Lower leg skin (tissue), 3 donors: ENCODE measurements around the gene SLC35F3.

Source experiments
- POLR2A ChIP-seq, 2 donors: fragments of 450-650 bp; IDR thresholded peaks; one replicate each; pipeline ENCODE4 v1.6.1; 2016 to 2017; ENCODE audit warnings: antibody characterized with exemption in 2 of 2, mild to moderate bottlenecking in 1 of 2, moderate library complexity in 1 of 2
- TF ChIP-seq, protein P1 (sequence below), 3 donors: fragments of 450-650 bp; IDR thresholded peaks; one replicate each; pipeline ENCODE4 v1.5.1; 2016; ENCODE audit warnings: antibody characterized with exemption in 3 of 3, mild to moderate bottlenecking in 3 of 3, moderate library complexity in 2 of 3

DNA sequence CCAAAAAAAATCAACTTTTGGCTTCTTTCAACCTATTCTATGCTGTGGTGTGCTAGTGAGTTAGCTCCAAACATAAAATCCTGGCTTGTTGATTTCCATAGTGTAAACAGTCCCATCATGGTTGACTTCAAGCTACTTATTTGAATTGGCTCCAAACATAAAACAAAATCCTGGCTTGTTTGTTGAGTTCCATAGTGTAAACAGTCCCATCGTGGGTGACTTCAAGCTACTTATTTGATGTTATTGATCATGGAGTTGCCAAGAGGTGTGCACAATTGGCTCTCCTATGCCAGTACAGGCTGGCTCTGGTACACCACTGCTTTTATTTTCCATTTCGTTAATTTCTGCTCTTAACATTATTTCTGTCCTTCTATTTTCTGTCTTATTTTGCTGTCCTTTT, 466.9 kb downstream of the SLC35F3 start:
- TF ChIP-seq, protein P1, sequence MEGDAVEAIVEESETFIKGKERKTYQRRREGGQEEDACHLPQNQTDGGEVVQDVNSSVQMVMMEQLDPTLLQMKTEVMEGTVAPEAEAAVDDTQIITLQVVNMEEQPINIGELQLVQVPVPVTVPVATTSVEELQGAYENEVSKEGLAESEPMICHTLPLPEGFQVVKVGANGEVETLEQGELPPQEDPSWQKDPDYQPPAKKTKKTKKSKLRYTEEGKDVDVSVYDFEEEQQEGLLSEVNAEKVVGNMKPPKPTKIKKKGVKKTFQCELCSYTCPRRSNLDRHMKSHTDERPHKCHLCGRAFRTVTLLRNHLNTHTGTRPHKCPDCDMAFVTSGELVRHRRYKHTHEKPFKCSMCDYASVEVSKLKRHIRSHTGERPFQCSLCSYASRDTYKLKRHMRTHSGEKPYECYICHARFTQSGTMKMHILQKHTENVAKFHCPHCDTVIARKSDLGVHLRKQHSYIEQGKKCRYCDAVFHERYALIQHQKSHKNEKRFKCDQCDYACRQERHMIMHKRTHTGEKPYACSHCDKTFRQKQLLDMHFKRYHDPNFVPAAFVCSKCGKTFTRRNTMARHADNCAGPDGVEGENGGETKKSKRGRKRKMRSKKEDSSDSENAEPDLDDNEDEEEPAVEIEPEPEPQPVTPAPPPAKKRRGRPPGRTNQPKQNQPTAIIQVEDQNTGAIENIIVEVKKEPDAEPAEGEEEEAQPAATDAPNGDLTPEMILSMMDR (IDR thresholded peaks at IDR 0.05), result no peak
- no peak for TF ChIP-seq POLR2A (IDR thresholded peaks at IDR 0.05)
